GM19455 (cell line): ENCODE measurements around the gene EP400.

Experiments
- ATAC-seq: cut with Tn5 transposase; IDR thresholded peaks from one replicate; pipeline ENCODE4 v1.9.1; 2021; ENCODE audit not compliant: unreplicated experiment

The EP400 gene

GRCh38 chr12:131949431-131950181 is at the start of gene EP400:
Gene EP400 (plus strand): TSS chr12:131949942. CDS start chr12:131960620, 10,678 bp downstream.
- peak; percentile 88 for ATAC-seq

- ATAC-seq, result no peak
These were observed 49.3 kb upstream of the EP400 start for GRCh38 chr12:131900397-131900796.

- ATAC-seq, result no peak
These were observed 48.1 kb upstream of the EP400 start for GRCh38 chr12:131901431-131902331.

DNA sequence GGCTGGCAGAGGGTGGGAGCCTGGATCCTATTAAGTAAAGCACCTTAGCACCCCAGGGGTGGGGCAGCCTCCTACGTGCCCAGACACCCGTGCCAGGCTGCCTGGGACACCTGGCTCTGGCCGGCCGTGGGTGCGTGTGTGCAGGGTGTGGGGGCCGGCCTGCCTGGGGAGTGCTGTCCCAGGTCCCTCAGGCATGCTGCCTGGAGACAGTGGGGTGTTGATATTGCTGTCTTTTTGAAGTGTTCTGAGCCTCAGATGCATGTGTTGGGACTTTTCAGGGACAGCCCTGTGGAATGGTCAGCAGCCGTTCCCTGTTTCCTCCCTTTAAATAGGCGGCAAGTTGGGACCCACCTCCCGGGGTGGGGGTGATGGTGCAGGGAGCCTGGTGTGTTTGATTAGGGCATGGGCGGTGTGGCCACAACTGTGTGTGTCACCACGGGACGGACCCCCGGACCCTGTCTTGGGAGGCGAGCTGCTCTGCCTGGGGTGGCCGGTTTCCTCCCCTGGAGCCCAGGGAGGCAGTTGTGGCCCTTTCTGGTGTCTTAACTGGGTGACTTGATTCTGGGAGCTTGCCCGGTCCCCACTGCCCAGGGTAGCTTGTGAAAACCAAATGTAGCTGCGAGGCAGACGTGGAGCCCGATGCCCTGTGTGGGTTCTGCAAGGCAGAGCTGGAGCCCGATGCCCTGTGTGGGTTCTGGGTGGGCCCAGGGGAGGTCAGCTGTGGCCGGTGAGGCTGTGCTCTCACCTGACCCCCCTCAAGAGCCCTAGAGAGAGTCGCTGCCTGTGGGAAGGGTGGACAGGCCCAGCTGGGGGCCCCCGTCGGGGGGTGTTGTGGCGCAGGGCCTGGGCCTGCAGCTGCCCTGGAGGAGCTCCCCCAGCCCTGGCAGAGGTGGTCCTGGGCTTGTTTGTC is 47.2 kb upstream of the EP400 start:
- no peak for ATAC-seq

- no peak for ATAC-seq
These were observed 46.2 kb upstream of the EP400 start for GRCh38 chr12:131903270-131904255.

DNA sequence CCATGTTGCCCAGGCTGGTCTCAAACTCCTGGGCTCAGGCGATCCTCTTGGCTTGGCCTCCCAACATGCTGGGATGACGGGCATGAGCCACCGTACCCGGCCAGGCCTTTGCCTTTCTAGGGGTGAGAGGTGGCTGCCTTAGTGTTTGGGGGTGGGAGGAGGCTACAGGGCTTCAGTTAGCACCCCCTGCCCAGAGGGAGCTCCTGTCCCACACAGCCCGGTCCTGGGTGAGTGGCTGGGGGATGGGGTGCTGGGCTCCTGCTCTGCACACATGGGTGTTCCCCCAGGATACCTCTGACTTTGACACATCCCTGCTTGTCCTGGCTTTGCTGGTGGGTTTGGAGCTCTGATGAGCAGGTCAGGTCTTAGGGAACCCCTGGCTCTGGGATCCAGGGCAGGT is 45.4 kb upstream of the EP400 start:
- ATAC-seq, result no peak

DNA sequence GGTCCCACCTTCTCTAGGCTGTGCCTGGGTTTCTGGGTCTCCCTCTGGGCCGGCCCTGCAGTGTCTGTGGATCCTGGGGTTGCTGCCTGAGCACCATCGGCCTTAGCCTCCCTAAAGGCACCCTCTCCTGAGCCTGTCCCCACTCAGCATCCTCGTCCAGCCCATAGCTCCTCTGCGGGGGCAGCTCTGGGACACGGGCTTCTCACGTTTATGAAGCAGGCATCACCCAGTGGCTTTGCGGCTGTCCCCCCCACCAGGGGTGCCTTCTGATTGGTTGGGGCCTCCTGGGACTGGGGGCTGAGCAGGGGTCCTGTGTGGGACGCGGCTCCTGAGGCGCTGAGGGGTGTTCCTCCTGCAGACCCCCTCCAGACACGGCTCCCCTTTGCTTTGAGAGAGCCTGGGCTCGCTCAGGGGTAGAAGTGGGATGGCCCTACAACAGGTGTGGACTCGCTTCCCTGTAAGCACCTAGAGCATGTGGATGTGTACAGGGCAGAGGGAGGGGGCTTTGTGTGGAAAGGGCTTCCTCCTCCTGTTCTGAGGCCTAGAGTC is 44.6 kb upstream of the EP400 start:
- ATAC-seq, result no peak

DNA sequence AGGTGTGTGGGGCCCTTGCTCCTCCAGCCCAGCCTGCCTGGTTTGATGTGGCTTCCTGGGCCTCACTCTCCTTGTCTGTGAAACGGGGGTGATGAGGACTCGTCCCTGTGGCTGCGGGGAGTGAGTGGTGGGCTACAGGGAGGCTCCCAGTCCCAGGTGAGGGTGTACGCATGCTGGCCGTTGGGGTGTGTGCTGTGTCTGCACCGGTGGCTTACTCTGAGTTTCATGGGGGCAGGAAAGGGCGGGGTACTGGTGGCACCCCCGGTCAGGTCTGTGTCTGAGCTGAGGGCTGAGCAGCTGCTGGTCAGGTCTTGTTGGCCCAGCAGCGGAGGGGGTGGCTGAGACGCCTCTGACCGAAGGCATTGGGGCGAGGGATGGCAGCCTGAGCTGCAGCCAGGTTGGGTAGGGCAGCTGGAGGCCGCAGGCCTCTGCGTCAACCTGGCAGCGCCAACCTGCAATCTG is 44.1 kb upstream of the EP400 start:
- no peak for ATAC-seq

GRCh38 chr12:131907379-131908091 is 42.2 kb upstream of the EP400 start:
- no peak for ATAC-seq

DNA sequence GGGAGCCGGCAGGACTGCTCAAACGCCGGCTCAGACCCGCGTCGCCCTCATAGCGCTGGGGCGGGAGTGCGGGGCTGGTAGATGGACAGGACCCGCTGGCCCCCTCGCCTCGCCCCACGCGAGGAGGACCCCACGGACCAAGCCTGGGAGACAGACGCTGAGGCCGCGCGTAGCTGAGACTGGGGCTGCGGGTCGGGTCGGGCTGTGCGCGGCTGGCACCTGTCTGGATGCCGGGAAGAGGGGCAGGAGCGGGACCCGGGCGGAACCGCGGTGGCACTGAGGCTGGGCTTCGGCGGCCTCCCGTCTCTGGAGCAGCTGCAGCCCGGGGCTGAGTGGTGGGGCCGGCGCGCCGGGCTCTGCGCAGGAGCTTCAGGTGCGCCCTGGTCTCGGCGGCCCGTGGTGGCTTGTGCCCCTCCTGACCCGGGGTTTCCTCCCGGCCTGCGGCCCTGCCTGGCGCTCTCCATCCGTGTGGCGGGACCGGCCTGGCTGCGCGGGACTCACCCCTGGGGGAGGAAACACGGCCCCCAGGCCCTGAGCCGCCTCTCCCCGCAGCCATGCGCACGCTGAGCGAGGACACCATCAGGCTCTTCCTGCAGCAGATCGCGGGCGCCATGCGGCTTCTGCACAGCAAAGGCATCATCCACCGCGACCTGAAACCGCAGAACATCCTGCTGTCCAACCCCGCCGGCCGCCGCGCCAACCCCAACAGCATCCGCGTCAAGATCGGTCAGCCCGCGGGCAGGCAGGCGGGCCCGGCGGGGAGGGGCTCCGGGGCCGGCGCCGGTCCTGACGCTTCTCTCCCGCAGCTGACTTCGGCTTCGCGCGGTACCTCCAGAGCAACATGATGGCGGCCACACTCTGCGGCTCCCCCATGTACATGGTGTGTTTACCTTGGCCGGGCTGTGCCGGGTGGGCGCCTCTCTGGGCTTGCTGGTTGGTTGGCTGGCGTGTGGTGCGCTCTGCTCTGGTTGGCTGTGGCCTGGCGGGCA is 41.4 kb upstream of the EP400 start:
- no peak for ATAC-seq

DNA sequence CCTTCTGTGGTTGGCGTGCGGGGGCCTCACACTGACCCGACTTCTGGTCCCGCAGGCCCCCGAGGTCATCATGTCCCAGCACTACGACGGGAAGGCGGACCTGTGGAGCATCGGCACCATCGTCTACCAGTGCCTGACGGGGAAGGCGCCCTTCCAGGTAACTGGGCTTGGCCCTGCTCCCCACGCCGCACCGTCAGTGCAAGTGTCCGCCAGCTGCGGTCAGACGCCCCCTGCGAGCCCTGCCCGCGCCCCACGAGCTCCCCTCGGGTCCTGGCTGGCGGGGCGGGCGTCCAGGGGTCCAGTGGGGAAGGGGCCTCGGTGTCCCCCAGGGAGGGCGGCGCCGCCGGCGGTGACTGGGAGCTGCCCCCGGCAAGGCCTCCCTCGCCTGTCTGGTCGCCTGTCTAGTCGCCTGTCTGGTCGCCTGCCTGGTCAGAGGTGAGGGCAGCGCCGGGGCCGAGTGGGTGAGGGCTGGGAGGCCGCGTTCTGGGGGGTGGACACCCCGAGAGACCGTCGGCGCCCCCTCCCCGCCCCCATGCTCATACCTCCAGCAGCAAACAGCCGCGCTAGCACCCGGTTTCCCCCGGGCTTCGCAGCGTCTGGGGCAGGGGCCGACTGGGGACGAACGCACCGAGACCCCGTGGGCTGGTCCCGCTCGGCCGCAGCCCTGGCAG is 40.5 kb upstream of the EP400 start:
- no peak for ATAC-seq

GRCh38 chr12:131909752-131910219 is 40.0 kb upstream of the EP400 start:
- ATAC-seq, result no peak

GRCh38 chr12:131910302-131911027 is 39.3 kb upstream of the EP400 start:
- no peak for ATAC-seq

DNA sequence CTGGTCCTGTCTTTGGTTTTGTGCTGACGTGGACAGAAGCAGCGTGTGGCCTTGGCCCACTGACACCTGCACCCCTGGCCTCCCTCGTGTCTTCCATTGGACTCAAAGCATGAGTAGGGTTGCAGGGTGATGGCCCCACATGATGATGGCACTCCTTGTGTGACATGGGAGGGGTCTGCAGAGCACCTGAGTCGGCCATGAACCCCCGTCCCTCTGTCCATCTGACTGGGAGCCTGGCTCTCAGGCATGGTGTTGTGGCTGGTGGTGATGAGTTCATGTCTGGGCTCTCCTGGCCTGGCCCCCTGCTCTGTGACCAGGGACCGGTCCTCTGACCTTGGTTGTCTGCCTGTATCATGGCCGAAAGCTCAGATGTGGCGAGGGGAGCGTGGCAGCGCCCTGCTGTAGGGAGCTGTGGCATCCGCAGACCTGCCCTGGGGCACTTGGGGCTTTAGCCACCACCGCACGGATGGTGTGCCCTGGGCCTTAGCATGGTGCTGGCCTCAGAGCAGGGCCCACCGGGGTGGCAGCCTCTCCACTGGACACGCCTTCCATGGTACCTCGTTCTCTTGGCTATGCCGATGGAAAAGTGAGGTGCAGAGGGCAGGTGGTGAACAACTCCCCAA is 38.6 kb upstream of the EP400 start:
- no peak for ATAC-seq

- ATAC-seq, result no peak
These were observed 37.8 kb upstream of the EP400 start for GRCh38 chr12:131911851-131912477.
